ENCODE data around the gene CEACAM6.

CEACAM6 gene

DNA sequence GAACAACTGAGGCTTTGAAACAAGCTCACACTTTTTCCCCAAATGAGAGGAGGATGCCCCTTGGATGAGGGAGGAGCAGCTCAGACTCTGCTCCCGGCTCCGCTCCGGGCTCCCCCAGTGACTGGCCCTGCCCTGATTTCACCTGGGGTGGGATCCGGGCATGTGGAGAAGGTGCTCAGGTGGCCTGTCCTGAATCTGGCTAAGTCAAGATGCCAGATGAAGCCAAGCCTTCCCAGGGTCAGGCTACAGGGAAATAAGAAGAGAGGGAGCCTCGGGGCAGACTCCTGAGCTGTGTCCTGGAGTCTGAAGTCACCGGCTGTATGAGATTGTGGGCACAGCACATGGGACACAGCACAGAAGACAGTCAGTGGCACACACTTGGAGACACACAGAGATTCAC, 36.6 kb upstream of the CEACAM6 start:
- Histone ChIP-seq H3K9ac (ENCODE audit: low read depth in 1 of 2, low read length in 2 of 2) (no peak overlapping the region), H3K9me3 (ENCODE audit: control insufficient read depth in 1 of 2, low read length in 2 of 2) (no peaks in the 10 kb centered on the region), H3K27ac (ENCODE audit: low read depth, low read length) (no peak overlapping the region), H3K4me3 (ENCODE audit: low read depth in 1 of 2, low read length in 2 of 2) (no peak overlapping the region), H3K4me1 (ENCODE audit: control insufficient read depth in 1 of 2, insufficient read depth in 2 of 2, low read length in 2 of 2) (no peaks in the 10 kb centered on the region), H3K27me3 (ENCODE audit: control insufficient read depth in 1 of 2, insufficient read depth in 2 of 2, low read length in 2 of 2) (no peaks in the 10 kb centered on the region), H3K36me3 (ENCODE audit: control insufficient read depth in 1 of 2, insufficient read depth in 2 of 2, low read length in 2 of 2) (no peaks in the 10 kb centered on the region)

DNA sequence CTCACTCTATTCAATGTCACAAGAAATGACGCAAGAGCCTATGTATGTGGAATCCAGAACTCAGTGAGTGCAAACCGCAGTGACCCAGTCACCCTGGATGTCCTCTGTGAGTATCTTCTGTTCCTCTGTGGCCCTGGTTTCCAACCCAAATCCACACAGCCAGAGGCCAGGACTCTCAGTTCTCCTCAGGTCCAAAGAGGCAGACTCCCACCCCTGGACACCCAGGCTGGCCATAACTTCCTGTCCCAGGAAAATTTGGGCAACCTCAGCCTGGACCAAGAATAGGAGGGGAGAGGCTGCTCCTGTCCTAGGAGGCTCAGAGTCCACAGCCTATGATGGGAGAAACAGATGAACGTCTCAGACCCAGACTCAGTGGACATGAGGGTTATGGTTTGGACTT, 35.2 kb upstream of the CEACAM6 start:
- Histone ChIP-seq H3K9me3 (ENCODE audit: control insufficient read depth in 1 of 2, low read length in 2 of 2) (no peaks in the 10 kb centered on the region), H3K4me3 (ENCODE audit: low read depth in 1 of 2, low read length in 2 of 2) (no peak overlapping the region), H3K27ac (ENCODE audit: low read depth, low read length) (no peak overlapping the region), H3K4me1 (ENCODE audit: control insufficient read depth in 1 of 2, insufficient read depth in 2 of 2, low read length in 2 of 2) (no peaks in the 10 kb centered on the region), H3K9ac (ENCODE audit: low read depth in 1 of 2, low read length in 2 of 2) (no peak overlapping the region), H3K27me3 (ENCODE audit: control insufficient read depth in 1 of 2, insufficient read depth in 2 of 2, low read length in 2 of 2) (no peaks in the 10 kb centered on the region), H3K36me3 (ENCODE audit: control insufficient read depth in 1 of 2, insufficient read depth in 2 of 2, low read length in 2 of 2) (no peaks in the 10 kb centered on the region)

DNA sequence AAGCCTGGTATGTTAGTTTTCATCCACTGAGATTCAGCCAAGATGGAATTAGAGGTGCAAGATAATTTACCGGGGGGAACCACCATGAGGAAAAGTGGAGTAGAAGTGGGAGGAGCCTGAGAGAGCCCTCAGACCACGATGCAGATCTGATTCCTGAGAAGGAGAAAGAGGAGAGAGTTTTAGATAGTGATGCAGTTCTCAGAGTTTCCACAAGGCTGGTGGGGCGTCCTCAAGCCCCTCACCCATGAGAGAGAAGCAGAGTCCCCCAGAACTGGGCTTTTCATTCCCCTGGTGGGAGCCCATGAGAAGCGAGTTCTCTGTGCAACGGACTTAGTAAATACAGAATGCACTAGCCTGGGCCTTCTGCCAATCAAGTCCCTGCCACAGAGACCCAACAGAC, 28.8 kb upstream of the CEACAM6 start:
- Histone ChIP-seq H3K27me3 (ENCODE audit: control insufficient read depth in 1 of 2, insufficient read depth in 2 of 2, low read length in 2 of 2) (no peaks in the 10 kb centered on the region), H3K27ac (ENCODE audit: low read depth, low read length) (no peak overlapping the region), H3K9me3 (ENCODE audit: control insufficient read depth in 1 of 2, low read length in 2 of 2) (no peaks in the 10 kb centered on the region), H3K4me3 (ENCODE audit: low read depth in 1 of 2, low read length in 2 of 2) (no peak overlapping the region), H3K9ac (ENCODE audit: low read depth in 1 of 2, low read length in 2 of 2) (no peak overlapping the region), H3K4me1 (ENCODE audit: control insufficient read depth in 1 of 2, insufficient read depth in 2 of 2, low read length in 2 of 2) (no peaks in the 10 kb centered on the region), H3K36me3 (ENCODE audit: control insufficient read depth in 1 of 2, insufficient read depth in 2 of 2, low read length in 2 of 2) (no peaks in the 10 kb centered on the region)

DNA sequence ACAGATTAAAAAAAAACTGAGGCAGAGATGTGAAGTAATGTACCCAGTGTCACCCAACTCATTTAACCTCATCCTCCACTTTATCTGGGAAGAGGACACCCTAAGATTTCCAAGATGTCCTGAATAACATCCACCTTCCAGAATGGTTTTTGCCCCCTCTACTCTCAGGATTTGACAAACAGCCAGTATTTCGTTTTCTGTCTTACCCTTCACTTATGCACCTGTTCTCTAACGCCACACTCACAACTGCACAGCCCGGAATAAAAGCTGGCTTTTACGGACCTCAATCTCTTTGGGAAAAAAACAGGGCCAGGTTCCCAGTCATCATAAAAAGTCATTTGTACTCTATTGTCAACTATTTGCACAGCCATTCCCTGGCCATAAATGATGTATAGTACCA, 21.2 kb upstream of the CEACAM6 start:
- Histone ChIP-seq H3K9ac (ENCODE audit: low read depth in 1 of 2, low read length in 2 of 2) (peak overlapping the region in 1 of 2 donors; percentile 35), H3K4me3 (ENCODE audit: low read depth in 1 of 2, low read length in 2 of 2) (no peak overlapping the region), H3K27ac (ENCODE audit: low read depth, low read length) (peak overlapping the region; percentile 77), H3K4me1 (ENCODE audit: control insufficient read depth in 1 of 2, insufficient read depth in 2 of 2, low read length in 2 of 2) (peaks cover 0 to 27% of the 10 kb centered on the region in 2 donors), H3K27me3 (ENCODE audit: control insufficient read depth in 1 of 2, insufficient read depth in 2 of 2, low read length in 2 of 2) (no peaks in the 10 kb centered on the region), H3K9me3 (ENCODE audit: control insufficient read depth in 1 of 2, low read length in 2 of 2) (no peaks in the 10 kb centered on the region), H3K36me3 (ENCODE audit: control insufficient read depth in 1 of 2, insufficient read depth in 2 of 2, low read length in 2 of 2) (no peaks in the 10 kb centered on the region)

DNA sequence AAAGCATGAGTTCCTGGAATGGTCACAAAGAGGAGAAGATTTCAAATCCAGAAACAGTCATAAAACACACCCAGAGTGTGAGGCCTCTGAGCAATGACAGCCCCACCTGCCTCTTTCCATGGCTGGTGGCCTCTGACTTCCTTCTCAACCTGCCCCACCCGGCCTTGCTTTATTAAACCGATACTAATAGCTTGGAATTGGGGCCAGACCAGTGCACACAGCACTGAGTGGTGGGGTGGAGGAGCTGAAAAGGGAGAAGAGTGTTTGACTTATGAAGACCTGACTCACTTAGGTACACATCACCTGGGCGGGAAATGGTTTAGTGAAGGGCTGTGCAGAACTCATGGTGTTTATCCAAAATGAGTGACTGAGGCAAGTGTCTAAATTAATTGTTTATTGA, 20.7 kb upstream of the CEACAM6 start:
- Histone ChIP-seq H3K27ac (ENCODE audit: low read depth, low read length) (peak overlapping the region; percentile 86), H3K4me3 (ENCODE audit: low read depth in 1 of 2, low read length in 2 of 2) (peak overlapping the region in 1 of 2 donors; percentile 0), H3K9ac (ENCODE audit: low read depth in 1 of 2, low read length in 2 of 2) (peak overlapping the region in 1 of 2 donors; percentile 65)

DNA sequence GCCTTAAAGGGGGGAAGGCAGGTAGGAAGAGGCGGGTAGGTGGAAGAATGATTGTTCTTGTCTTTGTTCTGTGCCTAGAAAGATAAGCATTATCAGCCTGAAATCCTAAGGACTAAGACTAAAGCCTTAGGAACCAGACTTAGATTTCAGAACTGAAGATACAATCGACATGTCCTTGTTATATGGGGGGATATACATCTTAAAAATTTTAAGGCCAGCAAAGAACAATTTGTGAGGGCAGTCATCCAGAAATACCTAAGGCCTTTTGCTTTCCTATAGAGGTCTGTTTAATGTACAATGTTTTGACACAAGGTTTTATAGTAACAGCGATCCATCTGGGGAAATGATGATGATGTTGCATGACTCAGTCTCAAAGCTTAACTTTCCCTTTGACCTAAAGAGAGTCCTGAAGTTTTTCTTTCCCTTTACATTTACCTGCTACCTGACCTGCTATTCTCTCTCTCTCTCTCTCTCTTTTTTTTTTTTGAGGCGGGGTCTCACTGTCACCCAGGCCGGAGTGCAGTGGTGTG, 20.2 kb upstream of the CEACAM6 start:
- Histone ChIP-seq H3K27ac (ENCODE audit: low read depth, low read length) (peak overlapping the region; percentile 86), H3K9ac (ENCODE audit: low read depth in 1 of 2, low read length in 2 of 2) (peak overlapping the region in 1 of 2 donors; percentile 65), H3K4me1 (ENCODE audit: control insufficient read depth in 1 of 2, insufficient read depth in 2 of 2, low read length in 2 of 2) (peaks cover 0 to 27% of the 10 kb centered on the region in 2 donors), H3K36me3 (ENCODE audit: control insufficient read depth in 1 of 2, insufficient read depth in 2 of 2, low read length in 2 of 2) (no peaks in the 10 kb centered on the region), H3K27me3 (ENCODE audit: control insufficient read depth in 1 of 2, insufficient read depth in 2 of 2, low read length in 2 of 2) (no peaks in the 10 kb centered on the region), H3K4me3 (ENCODE audit: low read depth in 1 of 2, low read length in 2 of 2) (peak overlapping the region in 1 of 2 donors; percentile 0), H3K9me3 (ENCODE audit: control insufficient read depth in 1 of 2, low read length in 2 of 2) (no peaks in the 10 kb centered on the region)

More for the DNA sequence above, 20.7 kb upstream of the CEACAM6 start:
- Histone ChIP-seq H3K36me3 (ENCODE audit: control insufficient read depth in 1 of 2, insufficient read depth in 2 of 2, low read length in 2 of 2) (no peaks in the 10 kb centered on the region), H3K27me3 (ENCODE audit: control insufficient read depth in 1 of 2, insufficient read depth in 2 of 2, low read length in 2 of 2) (no peaks in the 10 kb centered on the region), H3K4me1 (ENCODE audit: control insufficient read depth in 1 of 2, insufficient read depth in 2 of 2, low read length in 2 of 2) (peaks cover 0 to 27% of the 10 kb centered on the region in 2 donors), H3K9me3 (ENCODE audit: control insufficient read depth in 1 of 2, low read length in 2 of 2) (no peaks in the 10 kb centered on the region)

DNA sequence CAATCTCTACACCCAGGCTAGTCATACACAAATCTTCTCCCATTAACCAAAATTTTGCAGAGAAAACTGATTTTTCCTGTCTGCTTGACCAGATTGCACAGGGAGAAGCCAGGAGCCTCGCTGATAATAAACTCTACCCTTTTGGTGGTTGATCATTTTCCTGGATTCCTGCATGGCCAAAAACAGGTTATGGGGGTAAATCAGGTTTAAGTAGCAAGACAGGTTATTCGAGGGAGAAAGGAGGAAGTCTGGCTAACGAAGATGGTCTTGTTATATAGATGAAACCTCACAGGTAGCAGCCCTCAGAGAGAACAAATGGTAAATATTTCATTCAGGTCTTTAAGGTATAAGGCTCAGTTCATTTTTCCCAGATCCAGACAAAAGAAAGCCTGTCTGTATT, 16.0 kb upstream of the CEACAM6 start:
- Histone ChIP-seq H3K27me3 (ENCODE audit: control insufficient read depth in 1 of 2, insufficient read depth in 2 of 2, low read length in 2 of 2) (no peaks in the 10 kb centered on the region), H3K4me1 (ENCODE audit: control insufficient read depth in 1 of 2, insufficient read depth in 2 of 2, low read length in 2 of 2) (peaks cover 0 to 25% of the 10 kb centered on the region in 2 donors)

DNA sequence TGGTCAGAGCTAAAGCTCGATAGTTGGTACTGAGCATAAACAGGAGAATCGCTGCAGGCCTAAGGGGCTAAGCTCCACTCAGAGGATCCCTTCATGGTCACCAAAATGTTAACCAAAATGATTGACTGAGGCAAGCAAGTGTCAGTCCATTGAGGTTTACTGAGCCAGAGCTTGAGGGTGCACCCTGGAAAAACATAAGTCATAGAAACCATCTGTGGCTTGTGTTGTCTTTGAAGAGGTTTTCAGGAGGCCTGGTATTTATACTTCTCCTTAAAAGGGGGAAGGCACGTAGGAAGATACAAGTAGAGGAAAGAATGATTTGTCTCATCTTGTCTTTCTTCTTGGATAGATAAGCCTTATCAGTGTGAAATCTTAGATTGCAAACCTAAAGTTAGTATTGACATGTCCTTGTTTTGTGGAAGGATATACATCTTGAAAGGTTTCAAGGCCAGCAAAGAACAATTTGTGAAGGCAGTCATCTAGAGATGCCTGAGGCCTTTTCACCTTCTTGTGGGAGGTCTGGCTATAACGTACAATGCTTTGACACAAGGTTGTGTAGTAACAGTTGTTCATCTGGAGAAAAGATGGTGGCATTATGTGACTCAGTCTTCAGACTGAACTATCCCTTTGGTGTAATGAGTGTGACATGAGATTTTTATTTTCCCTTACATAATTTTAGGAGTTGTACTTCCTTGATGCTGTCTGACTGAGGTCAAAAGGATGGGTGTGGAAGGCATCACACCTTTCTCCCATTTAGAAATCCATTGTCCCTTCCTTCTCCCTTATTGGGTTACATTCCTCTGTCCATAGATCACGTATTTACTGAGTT, 14.7 kb upstream of the CEACAM6 start:
- no peaks in the 10 kb centered on the region for H3K9me3 ChIP-seq (ENCODE audit: control insufficient read depth in 1 of 2, low read length in 2 of 2)
- H3K27ac ChIP-seq (ENCODE audit: low read depth, low read length) = no peak overlapping the region
- peaks cover 0 to 3% of the 10 kb centered on the region in 2 donors for H3K27me3 ChIP-seq (ENCODE audit: control insufficient read depth in 1 of 2, insufficient read depth in 2 of 2, low read length in 2 of 2)
- H3K4me3 ChIP-seq (ENCODE audit: low read depth in 1 of 2, low read length in 2 of 2) = no peak overlapping the region
- H3K4me1 ChIP-seq (ENCODE audit: control insufficient read depth in 1 of 2, insufficient read depth in 2 of 2, low read length in 2 of 2) = peaks cover 0 to 29% of the 10 kb centered on the region in 2 donors
- H3K36me3 ChIP-seq (ENCODE audit: control insufficient read depth in 1 of 2, insufficient read depth in 2 of 2, low read length in 2 of 2) = no peaks in the 10 kb centered on the region
- H3K9ac ChIP-seq (ENCODE audit: low read depth in 1 of 2, low read length in 2 of 2) = no peak overlapping the region

More for the DNA sequence above, 16.0 kb upstream of the CEACAM6 start:
- Histone ChIP-seq H3K9me3 (ENCODE audit: control insufficient read depth in 1 of 2, low read length in 2 of 2) (no peaks in the 10 kb centered on the region), H3K4me3 (ENCODE audit: low read depth in 1 of 2, low read length in 2 of 2) (no peak overlapping the region), H3K27ac (ENCODE audit: low read depth, low read length) (no peak overlapping the region), H3K9ac (ENCODE audit: low read depth in 1 of 2, low read length in 2 of 2) (no peak overlapping the region), H3K36me3 (ENCODE audit: control insufficient read depth in 1 of 2, insufficient read depth in 2 of 2, low read length in 2 of 2) (no peaks in the 10 kb centered on the region)

DNA sequence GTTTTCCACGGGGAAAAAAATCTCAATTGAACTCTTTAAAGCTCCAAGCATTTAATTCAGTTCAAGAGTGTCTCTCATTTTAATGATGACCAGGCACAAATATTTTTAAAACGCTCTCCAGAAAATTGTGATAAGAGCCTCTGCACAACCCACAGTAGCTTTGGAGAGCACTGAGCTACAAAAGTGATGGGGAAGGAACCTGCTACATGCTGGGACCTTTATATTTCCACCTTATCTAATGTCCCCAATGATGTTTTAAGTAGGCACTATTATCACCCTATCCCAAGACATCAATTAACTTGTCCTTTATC, 14.1 kb upstream of the CEACAM6 start:
- no peak overlapping the region for H3K9ac ChIP-seq (ENCODE audit: low read depth in 1 of 2, low read length in 2 of 2)
- no peaks in the 10 kb centered on the region for H3K36me3 ChIP-seq (ENCODE audit: control insufficient read depth in 1 of 2, insufficient read depth in 2 of 2, low read length in 2 of 2)
- H3K4me1 ChIP-seq (ENCODE audit: control insufficient read depth in 1 of 2, insufficient read depth in 2 of 2, low read length in 2 of 2) = peaks cover 3 to 32% of the 10 kb centered on the region in 2 donors
- H3K27ac ChIP-seq (ENCODE audit: low read depth, low read length) = no peak overlapping the region
- no peaks in the 10 kb centered on the region for H3K9me3 ChIP-seq (ENCODE audit: control insufficient read depth in 1 of 2, low read length in 2 of 2)
- peaks cover 0 to 3% of the 10 kb centered on the region in 2 donors for H3K27me3 ChIP-seq (ENCODE audit: control insufficient read depth in 1 of 2, insufficient read depth in 2 of 2, low read length in 2 of 2)
- no peak overlapping the region for H3K4me3 ChIP-seq (ENCODE audit: low read depth in 1 of 2, low read length in 2 of 2)

DNA sequence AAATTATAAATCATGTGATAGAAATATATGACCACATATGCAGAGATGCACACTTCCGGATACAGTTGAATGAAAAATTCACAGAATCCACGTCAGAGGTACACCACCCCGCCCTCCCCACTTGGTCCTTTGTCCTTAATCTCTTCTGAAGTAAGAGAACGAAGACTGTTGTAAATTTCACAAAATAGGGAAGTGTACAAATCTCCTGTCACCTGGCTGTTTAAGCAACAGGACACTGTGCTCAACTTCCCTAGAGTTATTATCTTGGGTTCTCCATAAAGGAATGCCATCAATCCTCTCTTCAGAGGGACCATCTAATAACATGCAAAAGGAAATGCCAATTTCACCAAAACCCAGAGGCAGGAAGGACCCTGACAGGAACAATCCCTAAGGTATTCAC, 10.5 kb upstream of the CEACAM6 start:
- H3K27ac ChIP-seq (ENCODE audit: low read depth, low read length) = no peak overlapping the region
- H3K4me1 ChIP-seq (ENCODE audit: control insufficient read depth in 1 of 2, insufficient read depth in 2 of 2, low read length in 2 of 2) = peaks cover 5 to 36% of the 10 kb centered on the region in 2 donors
- no peak overlapping the region for H3K9ac ChIP-seq (ENCODE audit: low read depth in 1 of 2, low read length in 2 of 2)
- H3K9me3 ChIP-seq (ENCODE audit: control insufficient read depth in 1 of 2, low read length in 2 of 2) = no peaks in the 10 kb centered on the region
- H3K27me3 ChIP-seq (ENCODE audit: control insufficient read depth in 1 of 2, insufficient read depth in 2 of 2, low read length in 2 of 2) = peaks cover 0 to 3% of the 10 kb centered on the region in 2 donors
- no peak overlapping the region for H3K4me3 ChIP-seq (ENCODE audit: low read depth in 1 of 2, low read length in 2 of 2)
- H3K36me3 ChIP-seq (ENCODE audit: control insufficient read depth in 1 of 2, insufficient read depth in 2 of 2, low read length in 2 of 2) = no peaks in the 10 kb centered on the region
